GM18507 (cell line): ENCODE data around the gene GRIN2C.

Experiments
- DNase-seq: peaks from one replicate; pipeline ENCODE4 v3.0.0; 2011; ENCODE audit warnings: low read depth; ENCODE audit not compliant: insufficient read length; ENCODE audit errors: extremely low spot score
- FAIRE-seq: peaks from 2 replicates; lab custom pipeline; 2011; peaks lifted over from hg19 to GRCh38; lab: Jason Lieb, UNC

Gene GRIN2C

DNA sequence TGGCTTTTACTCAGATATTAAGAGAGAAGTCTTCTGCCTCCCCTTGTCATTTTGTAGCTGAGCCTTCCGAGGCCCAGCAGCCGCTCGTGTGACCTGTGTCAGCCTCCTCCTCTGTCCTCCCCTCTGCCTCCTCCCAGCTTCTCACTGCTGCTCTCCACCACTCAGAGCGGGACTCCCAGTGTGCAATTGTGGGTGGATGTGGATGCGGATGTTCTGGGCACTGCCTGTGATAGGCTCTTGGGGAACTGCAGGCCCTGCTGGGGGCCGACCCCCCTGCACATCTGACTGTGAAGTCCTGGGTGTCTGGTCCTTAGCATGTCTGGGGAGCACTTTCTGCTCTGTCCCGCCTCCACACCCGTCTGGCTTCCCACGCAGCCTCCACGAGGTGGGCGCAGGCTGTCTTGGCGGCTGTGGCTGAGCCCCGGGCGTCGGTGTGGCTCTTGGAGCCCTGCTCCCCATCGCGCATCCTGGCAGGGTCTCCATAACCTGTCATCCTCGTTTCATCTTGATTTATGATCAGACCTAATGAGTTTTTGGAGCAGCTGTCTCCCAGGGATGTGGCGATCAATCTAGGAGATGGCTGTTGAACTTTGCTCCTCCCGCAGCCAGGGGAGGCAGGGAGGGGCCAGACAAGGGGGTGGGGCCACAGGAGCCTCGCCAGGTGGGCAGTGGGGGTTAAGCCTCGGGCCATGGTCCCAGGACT lies 28.1 kb downstream of the GRIN2C start:
- FAIRE-seq, result no peak

DNA sequence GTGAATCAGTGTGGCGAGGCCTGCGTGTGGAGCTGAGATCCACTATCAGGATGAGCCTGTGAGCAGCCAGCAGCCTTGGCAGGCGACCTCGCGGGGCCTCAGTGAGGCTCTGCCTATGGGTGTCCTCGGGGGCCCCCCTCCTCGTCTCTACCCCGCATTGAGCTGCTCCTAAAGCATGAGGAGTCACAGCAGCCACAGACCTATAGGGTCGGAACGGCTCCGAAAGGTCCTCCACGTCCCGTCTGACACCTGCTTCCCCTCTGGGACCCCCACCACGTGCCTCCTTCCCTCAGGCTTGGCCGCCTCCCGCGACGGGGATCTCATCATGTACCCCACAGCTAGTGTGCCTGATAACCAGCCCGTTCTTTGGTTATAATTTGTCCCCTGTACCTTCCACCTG lies 28.8 kb downstream of the GRIN2C start:
- FAIRE-seq (no peak), DNase-seq (no peak)

More for the DNA sequence above, 28.1 kb downstream of the GRIN2C start:
- DNase-seq, result no peak

DNA sequence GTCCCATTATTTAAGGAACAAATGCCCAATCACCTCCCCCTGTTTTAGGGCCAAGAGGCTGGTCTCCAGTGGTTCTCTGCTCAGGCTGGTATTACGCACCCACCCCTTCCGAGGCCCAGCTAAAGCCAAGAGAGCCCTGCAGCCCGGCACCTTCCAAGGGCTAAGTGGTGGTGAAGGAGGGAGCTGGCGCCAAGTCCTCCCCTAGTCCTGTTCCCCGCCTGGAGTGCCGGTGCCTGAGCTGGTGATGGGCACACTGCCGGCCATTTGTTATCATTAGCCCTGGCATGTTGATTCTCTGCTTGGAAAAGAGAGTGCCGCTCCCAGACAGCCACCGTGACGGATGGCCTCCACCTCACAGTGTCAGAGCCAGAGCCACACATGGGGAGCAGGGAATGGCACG lies 31.9 kb downstream of the GRIN2C start:
- FAIRE-seq (no peak), DNase-seq (no peak)

DNA sequence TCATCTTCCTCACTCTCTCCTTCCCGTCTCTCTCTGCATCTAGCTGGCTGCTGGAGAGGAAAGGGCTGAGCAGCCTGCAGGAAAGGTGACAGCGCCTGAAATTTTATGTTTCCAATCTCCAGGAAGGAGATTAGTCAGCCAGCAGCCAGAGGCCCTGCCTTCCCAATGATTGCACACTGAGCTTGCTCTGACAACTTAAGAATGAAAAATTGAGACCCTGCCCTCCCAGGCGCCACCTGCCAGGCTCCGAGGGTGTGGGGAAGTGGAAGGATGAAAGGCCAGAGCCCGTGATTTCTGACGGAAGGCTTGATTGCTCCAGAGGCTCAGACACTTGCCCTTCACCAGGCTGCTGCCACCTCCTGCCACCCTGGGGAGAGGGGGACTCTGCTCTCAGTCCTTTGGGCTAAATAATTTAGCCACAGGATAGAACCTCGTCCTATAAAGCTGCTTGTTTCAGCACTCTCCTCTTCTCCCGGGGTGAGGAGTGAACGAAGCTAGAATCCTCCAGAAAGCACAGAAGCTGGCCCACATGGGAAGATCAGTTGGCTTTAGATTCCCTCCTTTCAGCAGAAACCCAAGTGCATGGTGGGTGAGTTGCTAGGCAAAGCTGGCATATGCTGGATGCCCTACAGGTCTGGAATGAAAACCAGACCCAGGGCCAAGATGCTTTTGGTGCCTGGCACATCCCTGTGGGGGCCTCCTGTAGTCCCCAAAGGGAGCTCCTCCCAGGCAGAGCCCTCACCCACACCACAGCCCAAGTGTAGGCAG lies 33.5 kb downstream of the GRIN2C start:
- FAIRE-seq (no peak), DNase-seq (no peak)

DNA sequence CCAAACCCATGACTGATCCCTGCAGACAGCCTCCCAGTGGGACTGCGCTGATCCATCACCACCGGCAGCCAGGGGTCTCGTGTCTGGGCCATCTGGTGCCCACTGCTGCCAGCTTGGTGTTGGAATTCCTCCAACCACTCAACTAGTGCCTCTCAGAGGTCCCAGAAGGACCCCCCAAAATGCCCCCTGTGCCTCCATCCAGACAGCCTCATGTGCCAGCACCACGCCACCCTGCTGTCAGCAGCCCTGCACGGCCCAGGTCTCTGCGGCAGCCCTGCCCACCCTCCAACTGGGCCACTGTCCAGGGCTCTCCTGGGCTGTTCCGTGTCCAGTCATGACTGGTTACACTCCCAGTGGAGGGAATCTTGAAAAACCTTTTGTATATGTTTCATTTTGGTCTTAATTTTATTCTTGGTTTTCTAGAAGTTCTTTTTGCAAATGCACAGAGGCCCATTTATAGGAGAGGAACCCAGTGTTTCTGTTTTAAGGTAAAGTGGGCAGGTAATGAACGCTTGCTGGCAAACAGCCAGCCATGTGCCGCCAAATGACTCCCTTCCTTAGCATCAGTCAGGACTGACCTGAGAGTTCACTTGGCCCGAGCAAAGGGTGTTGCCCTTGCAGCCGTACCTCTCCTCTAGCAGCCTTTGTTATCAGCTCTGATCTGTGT lies 34.6 kb downstream of the GRIN2C start:
- DNase-seq, result no peak
- FAIRE-seq, result no peak

DNA sequence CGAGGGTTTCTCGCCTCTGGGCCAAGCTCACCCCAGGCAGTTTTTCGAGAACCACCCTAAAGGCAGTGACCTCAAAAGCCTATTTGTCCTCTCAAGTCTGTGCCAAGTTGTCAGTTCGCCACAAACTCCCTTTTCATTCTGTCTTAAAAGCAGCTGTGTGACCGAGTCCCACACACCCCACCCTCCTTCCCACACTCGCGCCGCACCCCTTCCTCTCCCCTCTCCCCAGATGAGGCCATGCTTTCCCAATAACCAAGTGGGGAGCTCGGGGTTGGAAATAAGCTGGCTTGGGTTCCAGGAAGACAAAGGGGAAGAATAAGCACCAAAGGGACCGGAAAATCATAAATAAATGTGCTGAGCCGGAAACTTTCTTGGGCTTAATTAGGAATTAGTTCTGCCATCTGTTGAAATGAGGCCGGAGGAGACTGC lies 36.7 kb downstream of the GRIN2C start:
- DNase-seq (no peak), FAIRE-seq (no peak)

DNA sequence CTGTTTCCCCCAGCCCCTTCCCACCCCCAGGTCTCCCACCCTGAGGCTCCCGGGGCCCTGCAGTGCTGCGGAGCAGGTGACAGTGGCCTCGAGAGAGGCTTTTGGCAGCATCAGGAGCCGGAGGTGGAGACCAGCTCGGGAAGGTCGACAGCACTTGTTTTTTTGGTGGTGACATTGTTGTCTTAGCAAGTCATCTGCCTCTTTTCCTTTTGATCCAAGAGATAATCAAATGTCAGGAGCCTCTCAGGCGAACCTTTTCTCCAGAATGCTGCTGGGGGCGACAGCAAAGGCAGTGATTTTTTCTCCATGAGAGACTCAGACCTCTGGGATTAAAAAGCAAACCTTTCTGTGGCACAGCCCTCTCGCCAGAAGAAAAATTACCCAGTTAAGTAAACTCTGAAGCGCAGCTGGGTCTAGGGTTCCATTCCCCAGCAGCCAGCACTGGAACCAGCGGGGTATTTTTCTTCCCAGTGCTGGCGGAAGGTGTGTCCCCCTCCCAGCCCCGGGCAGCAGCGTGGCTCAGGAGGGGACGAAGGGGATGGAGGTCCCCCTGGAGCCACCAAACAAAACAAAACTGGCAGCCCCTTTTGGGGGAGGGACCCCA lies 37.2 kb downstream of the GRIN2C start:
- DNase-seq (no peak), FAIRE-seq (no peak)

DNA sequence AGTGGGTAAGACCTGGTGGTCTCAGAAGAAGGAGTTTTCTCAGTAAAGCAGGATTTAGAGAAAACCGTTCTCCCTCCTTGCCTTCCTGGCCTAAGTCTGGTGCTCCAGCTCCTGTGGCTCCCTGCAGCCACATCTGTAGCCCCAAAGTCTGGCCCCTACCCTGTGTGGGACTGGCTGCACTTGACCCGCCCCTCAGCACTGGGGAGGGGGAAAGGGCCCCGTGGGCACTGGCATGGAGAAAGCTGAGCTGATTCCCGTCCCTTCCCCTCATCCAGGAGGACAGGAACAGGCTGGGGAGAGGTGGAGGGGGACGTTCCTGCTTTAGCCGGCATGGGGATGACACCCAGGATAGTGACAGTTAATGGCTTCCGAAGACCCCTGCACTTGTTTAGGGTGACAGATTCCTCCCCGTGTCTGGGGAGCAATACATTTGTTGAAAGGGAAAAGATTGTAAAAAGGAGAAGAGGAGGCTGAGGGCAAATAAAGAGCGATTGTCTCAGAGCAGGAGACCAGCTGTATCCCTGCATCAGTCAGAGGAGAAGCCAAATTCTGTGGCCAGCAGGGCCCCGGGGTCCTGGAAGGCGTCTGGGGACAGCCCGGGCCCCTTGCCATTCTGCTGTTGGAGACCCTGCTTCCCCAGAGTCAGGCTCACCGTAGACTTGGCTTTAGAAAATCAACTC lies 37.9 kb downstream of the GRIN2C start:
- FAIRE-seq (no peak), DNase-seq (no peak)

DNA sequence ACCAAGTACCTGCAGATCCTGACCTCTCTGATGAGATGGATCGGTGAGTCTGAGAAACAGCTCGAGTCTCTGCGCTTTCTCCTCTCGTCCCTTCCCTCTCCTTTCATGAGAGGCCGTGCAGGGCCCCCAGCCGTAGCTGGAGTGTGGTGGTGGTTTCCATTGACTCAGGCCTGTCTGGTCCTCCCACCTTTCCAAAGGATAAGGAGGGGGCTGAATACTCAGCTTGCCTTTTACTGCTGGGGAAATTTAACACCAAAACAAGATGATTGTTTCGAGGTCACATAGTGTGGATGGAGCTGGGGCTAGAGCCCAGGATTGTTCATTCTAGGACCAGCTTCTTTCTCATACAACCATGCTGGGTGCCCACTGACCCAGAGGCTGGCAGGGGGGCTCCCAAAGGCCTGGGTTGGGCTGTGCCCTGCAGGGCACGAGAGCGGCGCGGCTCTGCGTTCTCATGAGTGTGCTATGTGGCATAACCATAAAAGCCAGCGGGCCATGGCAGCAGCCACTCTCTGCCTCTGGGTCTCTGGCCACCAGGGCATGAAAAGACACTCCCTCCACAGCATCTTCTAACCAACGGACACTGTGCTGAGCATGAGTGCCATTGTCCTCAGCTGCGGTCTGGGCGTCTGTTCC lies 39.8 kb downstream of the GRIN2C start:
- FAIRE-seq (no peak), DNase-seq (no peak)

DNA sequence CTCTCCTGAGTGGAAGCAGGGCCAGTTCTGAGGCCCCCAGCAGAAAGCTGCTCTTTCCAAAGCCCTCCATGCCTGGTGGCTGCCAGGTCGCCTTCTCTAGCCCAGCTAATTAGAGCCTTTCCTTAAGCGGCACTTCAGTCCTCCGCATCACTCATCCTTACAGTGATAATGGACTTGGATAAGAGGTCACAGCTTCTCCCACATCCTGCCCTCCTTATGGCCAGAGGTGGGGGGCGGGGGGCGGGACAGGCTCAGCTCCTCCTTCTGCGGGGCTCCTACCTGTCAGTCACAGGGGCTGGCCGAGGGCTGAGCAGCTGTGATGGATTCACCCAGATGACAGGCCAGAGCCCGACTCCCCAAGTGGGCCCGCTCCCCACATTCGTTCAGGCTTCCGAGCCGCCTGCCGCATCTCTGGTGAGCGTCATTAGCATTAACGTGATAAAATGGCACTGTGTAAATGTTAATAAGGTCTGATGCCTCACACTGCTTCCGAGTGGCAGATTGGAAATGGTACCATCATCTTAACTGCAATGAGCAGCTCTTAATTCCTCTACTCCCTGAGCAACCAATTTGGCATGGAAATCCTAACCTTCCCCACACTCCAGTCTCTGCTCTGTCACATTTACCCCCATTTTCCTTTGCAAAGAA lies 41.3 kb downstream of the GRIN2C start:
- DNase-seq (no peak), FAIRE-seq (no peak)

DNA sequence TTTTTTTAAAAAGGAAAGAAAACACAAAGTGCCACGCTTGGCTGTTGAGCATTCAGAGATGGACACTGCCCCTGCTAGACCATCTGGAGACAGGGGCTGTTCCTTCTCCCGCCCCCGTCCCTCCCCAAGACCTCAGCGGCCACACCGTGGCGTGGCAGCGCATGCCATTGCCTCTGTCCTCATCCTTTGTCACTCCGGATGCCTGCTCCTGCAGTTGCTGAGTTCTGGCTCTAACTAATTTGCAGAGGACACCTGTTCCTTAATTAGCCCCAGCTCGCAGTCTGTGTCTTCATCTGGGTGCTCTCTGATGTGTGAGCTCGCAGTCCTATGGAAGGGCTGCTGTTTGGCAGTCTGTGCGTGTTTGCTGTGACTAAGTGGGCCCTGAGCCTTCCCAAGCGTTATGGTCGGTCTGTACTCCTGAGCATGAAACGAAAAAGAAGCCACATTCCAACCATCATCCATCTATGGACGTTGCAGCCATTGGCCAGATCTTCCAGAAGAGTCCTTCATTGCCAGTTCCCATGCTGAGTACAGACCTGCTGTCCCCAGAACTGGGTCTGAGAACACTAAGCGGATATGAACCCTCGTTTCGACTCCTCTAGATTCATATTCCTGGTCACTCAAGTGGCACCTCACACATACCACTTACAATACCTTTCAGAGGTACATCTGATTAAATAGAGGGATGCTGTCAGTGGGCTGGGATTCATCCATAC lies 42.6 kb downstream of the GRIN2C start:
- no peak for DNase-seq
- FAIRE-seq, result no peak

DNA sequence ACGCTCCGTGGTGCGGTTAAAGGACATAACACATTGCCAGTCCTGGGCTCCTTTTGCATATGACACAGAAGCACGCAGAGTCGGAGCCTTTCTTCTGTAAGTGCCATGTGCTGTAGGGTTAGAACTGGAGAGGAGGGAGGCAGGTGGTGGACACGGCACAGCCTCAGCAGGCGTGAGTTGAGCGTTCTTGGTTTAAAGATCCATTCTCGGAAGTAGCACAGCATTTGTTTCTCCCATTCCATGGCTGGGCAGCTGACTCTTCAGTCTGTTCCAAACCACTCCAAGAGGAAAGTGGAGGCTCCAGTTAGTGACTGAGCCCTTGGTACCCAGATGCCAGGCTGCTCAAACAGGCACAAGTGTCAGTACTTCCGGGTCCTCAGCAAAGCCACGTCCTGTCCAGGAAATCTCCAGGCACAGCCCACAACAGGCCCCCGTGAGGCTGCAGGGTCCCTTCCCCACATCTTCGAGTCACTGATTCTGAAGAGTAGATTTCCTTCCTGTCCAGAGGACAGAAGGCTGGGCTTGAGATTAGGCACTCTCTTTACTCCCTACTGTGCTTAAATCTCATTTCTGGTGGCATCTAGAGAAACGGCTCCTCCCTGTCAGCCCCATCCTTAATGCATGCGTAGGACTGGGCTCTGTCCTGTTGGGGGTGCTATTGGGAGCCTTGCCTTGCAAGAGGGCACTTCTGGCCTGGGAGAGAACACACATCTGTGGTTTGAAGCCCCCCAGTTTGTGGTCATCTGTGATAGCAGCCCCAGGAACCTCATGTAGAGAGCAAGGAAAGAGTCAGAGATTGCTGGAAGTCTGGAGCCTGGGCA lies 43.9 kb downstream of the GRIN2C start:
- FAIRE-seq, result no peak
- DNase-seq, result no peak

DNA sequence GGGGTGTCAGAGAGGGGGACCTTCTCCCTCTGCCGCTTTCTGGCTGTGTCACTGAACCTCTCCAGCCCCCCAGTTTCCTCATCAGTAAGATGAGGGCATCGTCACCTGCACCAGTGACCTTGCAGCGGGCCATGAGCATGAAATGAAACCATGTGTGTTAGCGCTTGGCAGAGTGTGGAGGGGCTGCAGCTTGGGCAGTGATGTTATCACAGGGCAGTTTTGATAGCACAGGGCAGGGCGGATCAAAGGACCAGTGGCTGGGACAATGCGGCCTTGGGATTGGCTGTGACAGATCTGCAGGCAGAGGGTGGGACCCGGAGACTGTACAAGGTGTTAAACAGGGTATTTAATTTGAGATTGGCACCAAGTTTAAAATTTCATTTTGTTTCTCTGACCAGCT lies 44.6 kb downstream of the GRIN2C start:
- no peak for DNase-seq
- FAIRE-seq, result no peak

DNA sequence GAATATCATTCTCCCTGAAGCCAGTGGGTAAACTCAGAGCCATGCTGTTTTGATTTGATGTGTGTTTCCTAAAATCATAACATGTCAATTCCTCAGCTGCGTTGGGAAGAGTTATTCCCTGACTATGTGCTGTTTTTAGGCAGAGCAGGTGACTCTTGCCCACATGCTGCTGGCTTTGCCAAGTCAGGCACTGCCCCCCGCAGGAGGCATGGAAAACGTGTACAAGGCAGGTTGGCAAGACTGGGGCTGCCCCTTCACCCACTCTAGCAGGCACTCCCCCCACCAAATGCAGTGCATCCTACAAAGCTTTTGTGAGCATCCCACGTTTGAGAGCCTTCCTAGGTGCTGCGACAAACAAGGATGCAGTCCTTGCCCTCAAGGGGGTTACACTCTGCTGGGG lies 45.2 kb downstream of the GRIN2C start:
- DNase-seq, result no peak
- FAIRE-seq, result no peak

DNA sequence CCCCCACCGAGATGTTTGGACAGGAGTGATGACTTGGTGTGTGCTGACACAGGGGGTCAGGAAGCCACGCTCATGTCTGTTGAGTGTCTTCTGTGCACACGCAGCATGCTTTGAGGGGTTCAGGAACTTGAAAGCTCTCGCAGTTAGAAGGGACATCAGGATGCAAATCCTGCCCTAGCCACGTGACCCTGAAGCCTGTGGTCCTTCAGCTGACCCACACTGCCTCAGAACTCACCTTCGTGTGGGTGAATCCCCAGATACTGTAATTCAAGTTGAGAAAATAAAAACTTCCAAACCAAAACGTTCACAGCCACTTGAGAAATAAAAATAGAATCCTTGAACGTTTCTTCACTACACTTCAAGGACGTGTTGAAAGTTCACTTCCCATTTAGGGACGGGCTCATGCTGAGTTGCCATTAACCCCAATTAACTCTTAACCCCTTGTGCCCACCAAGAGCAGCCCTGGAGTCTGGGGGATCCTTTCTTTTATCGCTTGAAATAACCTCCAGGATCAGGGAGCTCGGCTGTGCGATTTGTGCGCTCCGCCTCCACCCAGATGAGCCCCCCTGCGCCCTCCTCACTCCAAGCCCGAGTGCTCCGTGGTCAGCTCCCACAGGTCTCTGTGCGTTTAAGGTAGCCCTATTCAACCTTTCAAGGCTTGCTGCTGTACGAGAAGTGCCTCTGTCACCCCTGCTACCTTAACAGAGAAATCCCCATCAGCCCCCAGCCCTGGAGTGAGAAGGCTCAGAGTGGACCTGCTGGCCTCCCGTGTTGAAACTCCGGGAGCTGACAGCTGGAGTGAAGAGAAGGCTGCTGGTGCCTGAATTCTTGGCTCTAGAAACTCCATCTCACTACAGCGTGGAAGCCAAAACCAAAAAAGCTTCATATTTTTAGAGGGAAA lies 47.3 kb downstream of the GRIN2C start:
- no peak for DNase-seq
- FAIRE-seq, result no peak

DNA sequence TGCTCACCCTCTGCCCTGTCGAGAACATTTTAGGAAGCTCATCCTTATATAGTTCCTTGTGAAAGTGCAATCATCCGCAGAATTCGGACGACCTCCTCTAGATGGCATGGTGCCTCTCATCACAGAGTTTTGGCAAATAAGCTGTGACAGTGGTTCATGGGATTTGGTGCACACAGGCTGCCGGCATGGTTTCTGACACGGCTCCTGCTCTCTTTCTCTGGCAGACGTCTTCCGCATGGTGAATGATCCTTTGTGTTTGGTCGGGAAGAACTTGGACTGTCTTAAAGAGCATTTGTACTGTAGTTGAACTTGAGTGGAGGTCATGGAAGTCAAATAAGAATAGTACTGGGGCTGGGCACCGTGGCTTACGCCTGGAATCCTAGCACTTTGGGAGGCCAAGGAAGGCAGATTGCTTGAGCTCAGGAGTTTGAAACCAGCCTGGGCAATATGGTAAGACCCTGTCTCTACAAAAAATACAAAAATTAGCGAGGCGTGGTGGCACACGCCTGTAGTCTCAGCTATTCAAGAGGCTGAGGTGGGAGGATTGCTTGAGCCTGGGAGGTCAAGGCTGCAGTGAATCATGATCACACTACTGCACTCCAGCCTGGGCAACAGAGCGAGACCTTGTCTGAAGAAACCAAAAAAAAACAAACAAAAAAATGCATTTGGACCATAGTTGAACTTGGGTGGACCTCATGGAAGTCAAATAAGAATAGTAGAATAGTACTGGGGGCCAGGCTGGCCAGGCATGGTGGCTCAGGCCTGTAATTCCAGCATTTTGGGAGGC lies 48.8 kb downstream of the GRIN2C start:
- no peak for FAIRE-seq

More for the DNA sequence above, 48.8 kb downstream of the GRIN2C start:
- no peak for DNase-seq
